NT2/D1 (cell line): ENCODE measurements around the gene PADI2.

Experiments used
- SUZ12 ChIP-seq: IDR thresholded peaks from 2 replicates; pipeline ENCODE4 v1.6.1; 2011; ENCODE audit not compliant: insufficient read length, insufficient read depth; ENCODE audit errors: extremely low read depth
- YY1 ChIP-seq: IDR thresholded peaks from 2 replicates; pipeline ENCODE4 v1.6.1; 2011; ENCODE audit not compliant: insufficient read length, insufficient read depth
- ZNF274 ChIP-seq: IDR thresholded peaks from 2 replicates; pipeline ENCODE4 v1.6.1; 2011; ENCODE audit warnings: mild to moderate bottlenecking, low read depth, low read length

DNA sequence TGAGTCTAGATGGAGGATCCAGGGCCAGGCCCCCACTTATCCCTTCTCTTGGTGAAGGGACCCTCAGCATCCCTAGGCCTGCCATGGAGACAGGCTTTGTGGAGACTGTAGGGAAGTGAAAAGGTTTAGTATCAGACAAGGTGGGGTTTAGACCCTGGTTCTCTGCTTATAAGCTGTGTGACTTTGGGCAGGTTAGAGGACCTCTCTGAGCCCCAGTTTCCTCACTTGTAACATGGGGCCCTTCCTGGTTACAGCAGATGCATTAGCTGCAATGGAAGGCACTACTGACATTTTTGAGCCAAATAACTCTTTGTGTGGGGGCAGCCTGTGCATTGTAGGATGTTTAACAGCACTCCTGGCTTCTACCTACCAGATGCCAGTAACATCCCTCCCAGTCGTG, 22.7 kb downstream of the PADI2 start:
- no peak for TF ChIP-seq YY1
- TF ChIP-seq SUZ12 = no peak
- TF ChIP-seq ZNF274 = no peak
